ENCODE data around the gene THOC3.
"Not testable (repeated sequence)": the region's sequence is repeated elsewhere in the genome, so short reads cannot be mapped to it uniquely, and the experiment has no call there.

The THOC3 gene

GRCh38 chr5:175967471-175968372 is at the start of gene THOC3:
TSS of gene THOC3 (minus strand) at chr5:175968315. CDS start at chr5:175968208, 107 bp downstream.
- DNase-seq = not testable (repeated sequence)

GRCh38 chr5:176017324-176017723 is 49.2 kb upstream of the THOC3 start:
- not testable (repeated sequence) for DNase-seq

- not testable (repeated sequence) for DNase-seq
Observed at GRCh38 chr5:176014360-176014759, 46.2 kb upstream of the THOC3 start.

GRCh38 chr5:176011088-176011487 is 43.0 kb upstream of the THOC3 start:
- DNase-seq = not testable (repeated sequence)

GRCh38 chr5:176010202-176010601 is 42.1 kb upstream of the THOC3 start:
- DNase-seq = not testable (repeated sequence)

GRCh38 chr5:176007220-176007619 is 39.1 kb upstream of the THOC3 start:
- not testable (repeated sequence) for DNase-seq

- DNase-seq = not testable (repeated sequence)
Observed at GRCh38 chr5:176006819-176007218, 38.7 kb upstream of the THOC3 start.

GRCh38 chr5:175997979-175998378 is 29.9 kb upstream of the THOC3 start:
- not testable (repeated sequence) for DNase-seq

- DNase-seq = not testable (repeated sequence)
Observed at GRCh38 chr5:175997495-175997894, 29.4 kb upstream of the THOC3 start.

GRCh38 chr5:175996791-175997190 is 28.7 kb upstream of the THOC3 start:
- DNase-seq = not testable (repeated sequence)

GRCh38 chr5:175995506-175995905 is 27.4 kb upstream of the THOC3 start:
- not testable (repeated sequence) for DNase-seq

GRCh38 chr5:175979371-175979995 is 11.4 kb upstream of the THOC3 start:
- not testable (repeated sequence) for DNase-seq

GRCh38 chr5:175968381-175968780 is 266 bp upstream of the THOC3 start:
- not testable (repeated sequence) for DNase-seq

GRCh38 chr5:175962329-175962728 is 5.8 kb downstream of the THOC3 start:
- DNase-seq = not testable (repeated sequence)

- not testable (repeated sequence) for DNase-seq
Observed at GRCh38 chr5:175960228-175960627, 7.9 kb downstream of the THOC3 start.

GRCh38 chr5:175958515-175958914 is 9.6 kb downstream of the THOC3 start:
- not testable (repeated sequence) for DNase-seq

GRCh38 chr5:175954107-175954506 is 14.0 kb downstream of the THOC3 start:
- not testable (repeated sequence) for DNase-seq

GRCh38 chr5:175952810-175953209 is 15.3 kb downstream of the THOC3 start:
- not testable (repeated sequence) for DNase-seq

- not testable (repeated sequence) for DNase-seq
Observed at GRCh38 chr5:175951339-175951969, 16.7 kb downstream of the THOC3 start.

- DNase-seq = not testable (repeated sequence)
Observed at GRCh38 chr5:175948329-175949108, 19.6 kb downstream of the THOC3 start.

- DNase-seq = not testable (repeated sequence)
Observed at GRCh38 chr5:175943253-175943652, 24.9 kb downstream of the THOC3 start.
